Measurements from ENCODE around the gene NR2C2.

NR2C2 gene

DNA sequence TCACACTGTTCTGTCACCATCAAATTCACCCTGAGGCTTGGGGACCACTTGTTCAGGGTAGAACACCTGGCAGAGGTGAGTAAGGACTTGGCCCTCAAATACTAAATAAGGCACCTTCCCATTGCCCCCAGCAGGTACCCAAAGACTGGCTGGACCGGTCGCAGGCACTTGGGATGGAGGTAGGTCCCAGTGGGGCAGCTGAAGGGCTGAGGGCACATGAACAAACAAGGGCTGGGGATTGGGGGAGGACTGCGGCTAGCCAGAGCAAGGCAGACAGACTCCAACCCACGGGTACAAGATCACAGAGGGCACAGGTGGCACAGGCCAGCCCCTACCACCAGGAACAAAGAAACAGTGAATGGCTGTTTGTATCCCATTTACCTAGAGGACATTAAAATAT, 115.9 kb downstream of the NR2C2 start:
- Histone ChIP-seq H3K4me2 (ENCODE audit: low read length) (no peak overlapping the region), H3K56ac (ENCODE audit: low read length) (no peak overlapping the region), H3K9ac (ENCODE audit: low read length) (no peak overlapping the region), H3K27me3 (ENCODE audit: insufficient read depth, low read length, poor library complexity) (no peaks in the 10 kb centered on the region), H4K8ac (ENCODE audit: low read depth, low read length) (no peak overlapping the region), H3K36me3 (ENCODE audit: control insufficient read depth, insufficient read depth, low read length) (no peaks in the 10 kb centered on the region), H2AK5ac (ENCODE audit: low read length) (no peak overlapping the region), H3K4me1 (ENCODE audit: control insufficient read depth, low read depth, low read length) (peaks cover 5% of the 10 kb centered on the region), H3K23ac (ENCODE audit: low read length) (no peak overlapping the region), H3K27ac (ENCODE audit: low read depth, low read length) (peak overlapping the region; percentile 27), H3K4ac (ENCODE audit: low read depth, low read length) (no peak overlapping the region), H3K4me3 (ENCODE audit: low read length) (no peak overlapping the region), H2BK15ac (replicated peaks; ENCODE audit: low read depth) (no peak overlapping the region), H4K5ac (ENCODE audit: low read length) (no peak overlapping the region), H3K18ac (ENCODE audit: low read length) (no peak overlapping the region), H3K79me2 (ENCODE audit: control insufficient read depth, insufficient read depth, low read length) (peaks cover 20% of the 10 kb centered on the region), H2BK5ac (ENCODE audit: low read length) (no peak overlapping the region), H3K79me1 (ENCODE audit: low read length) (peaks cover 17% of the 10 kb centered on the region), H2BK120ac (ENCODE audit: low read depth, low read length) (no peak overlapping the region)
- DNase-seq = no peak
- no CpG with 5 or more reads among the region's 4 CpGs for WGBS (ENCODE audit: extremely low coverage, insufficient coverage, low lambda C conversion rate)

GRCh38 chr3:15063656-15064286, 116.4 kb downstream of the NR2C2 start:
- H3K4me1 ChIP-seq (ENCODE audit: control insufficient read depth, low read depth, low read length) = peaks cover 5% of the 10 kb centered on the region
- H3K56ac ChIP-seq (ENCODE audit: low read length) = peak overlapping the region; percentile 98
- H3K23ac ChIP-seq (ENCODE audit: low read length) = peak overlapping the region; percentile 66
- no peak overlapping the region for H4K8ac ChIP-seq (ENCODE audit: low read depth, low read length)
- H3K36me3 ChIP-seq (ENCODE audit: control insufficient read depth, insufficient read depth, low read length) = no peaks in the 10 kb centered on the region
- no peak overlapping the region for H2BK120ac ChIP-seq (ENCODE audit: low read depth, low read length)
- H3K4me3 ChIP-seq (ENCODE audit: low read length) = peak overlapping the region; percentile 83
- H3K4ac ChIP-seq (ENCODE audit: low read depth, low read length) = no peak overlapping the region
- no peak overlapping the region for H4K5ac ChIP-seq (ENCODE audit: low read length)
- peak overlapping the region; percentile 94 for H3K9ac ChIP-seq (ENCODE audit: low read length)
- H2AK5ac ChIP-seq (ENCODE audit: low read length) = no peak overlapping the region
- H3K27ac ChIP-seq (ENCODE audit: low read depth, low read length) = no peak overlapping the region
- H3K18ac ChIP-seq (ENCODE audit: low read length) = no peak overlapping the region
- H3K79me2 ChIP-seq (ENCODE audit: control insufficient read depth, insufficient read depth, low read length) = peaks cover 20% of the 10 kb centered on the region
- peaks cover 17% of the 10 kb centered on the region for H3K79me1 ChIP-seq (ENCODE audit: low read length)
- no CpG with 5 or more reads among the region's 13 CpGs for WGBS (ENCODE audit: extremely low coverage, insufficient coverage, low lambda C conversion rate)
- no peak for DNase-seq
- no peak overlapping the region for H2BK15ac ChIP-seq (replicated peaks; ENCODE audit: low read depth)
- peak overlapping the region; percentile 79 for H3K4me2 ChIP-seq (ENCODE audit: low read length)
- H2BK5ac ChIP-seq (ENCODE audit: low read length) = no peak overlapping the region
- no peaks in the 10 kb centered on the region for H3K27me3 ChIP-seq (ENCODE audit: insufficient read depth, low read length, poor library complexity)

DNA sequence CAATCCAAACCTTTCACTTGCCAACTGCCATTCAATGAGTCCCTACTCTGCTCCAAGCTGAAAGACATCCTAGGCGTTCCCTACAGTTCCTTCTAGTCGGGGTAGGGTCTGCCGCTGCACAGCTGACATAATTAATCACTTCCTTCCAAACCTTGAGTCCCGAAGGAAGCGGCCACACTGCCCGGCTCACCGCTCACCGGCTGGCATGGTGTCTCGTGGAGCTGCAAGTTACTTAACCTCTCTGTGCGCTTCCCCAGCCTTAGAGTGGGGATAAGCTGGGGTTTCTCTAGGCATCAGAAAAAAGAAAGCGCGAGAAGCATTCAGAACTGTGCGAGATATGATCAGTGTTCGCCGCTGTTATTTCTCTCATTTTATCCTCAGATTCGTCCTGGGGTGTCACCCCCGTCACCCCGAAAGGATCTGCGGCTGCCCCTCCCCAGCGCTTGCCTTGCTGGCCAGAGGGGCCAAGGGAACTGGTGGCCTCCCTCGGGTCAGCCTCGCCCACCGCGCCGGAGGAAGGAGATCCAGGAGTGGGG, 117.0 kb downstream of the NR2C2 start:
- H3K56ac ChIP-seq (ENCODE audit: low read length) = peak overlapping the region; percentile 98
- H4K8ac ChIP-seq (ENCODE audit: low read depth, low read length) = no peak overlapping the region
- H3K9ac ChIP-seq (ENCODE audit: low read length) = peak overlapping the region; percentile 94
- peaks cover 5% of the 10 kb centered on the region for H3K4me1 ChIP-seq (ENCODE audit: control insufficient read depth, low read depth, low read length)
- peaks cover 14% of the 10 kb centered on the region for H3K79me1 ChIP-seq (ENCODE audit: low read length)
- peak overlapping the region; percentile 66 for H3K23ac ChIP-seq (ENCODE audit: low read length)
- peak overlapping the region; percentile 44 for H3K4ac ChIP-seq (ENCODE audit: low read depth, low read length)
- no peaks in the 10 kb centered on the region for H3K27me3 ChIP-seq (ENCODE audit: insufficient read depth, low read length, poor library complexity)
- H2BK5ac ChIP-seq (ENCODE audit: low read length) = no peak overlapping the region
- DNase-seq = peak; percentile 37
- no peak overlapping the region for H2BK15ac ChIP-seq (replicated peaks; ENCODE audit: low read depth)
- H3K27ac ChIP-seq (ENCODE audit: low read depth, low read length) = no peak overlapping the region
- H4K5ac ChIP-seq (ENCODE audit: low read length) = no peak overlapping the region
- H3K79me2 ChIP-seq (ENCODE audit: control insufficient read depth, insufficient read depth, low read length) = peaks cover 20% of the 10 kb centered on the region
- H2AK5ac ChIP-seq (ENCODE audit: low read length) = no peak overlapping the region
- H2BK120ac ChIP-seq (ENCODE audit: low read depth, low read length) = no peak overlapping the region
- WGBS (ENCODE audit: extremely low coverage, insufficient coverage, low lambda C conversion rate) = no CpG with 5 or more reads among the region's 25 CpGs
- peak overlapping the region; percentile 79 for H3K4me2 ChIP-seq (ENCODE audit: low read length)
- no peaks in the 10 kb centered on the region for H3K36me3 ChIP-seq (ENCODE audit: control insufficient read depth, insufficient read depth, low read length)
- H3K18ac ChIP-seq (ENCODE audit: low read length) = peak overlapping the region; percentile 1
- peak overlapping the region; percentile 83 for H3K4me3 ChIP-seq (ENCODE audit: low read length)

DNA sequence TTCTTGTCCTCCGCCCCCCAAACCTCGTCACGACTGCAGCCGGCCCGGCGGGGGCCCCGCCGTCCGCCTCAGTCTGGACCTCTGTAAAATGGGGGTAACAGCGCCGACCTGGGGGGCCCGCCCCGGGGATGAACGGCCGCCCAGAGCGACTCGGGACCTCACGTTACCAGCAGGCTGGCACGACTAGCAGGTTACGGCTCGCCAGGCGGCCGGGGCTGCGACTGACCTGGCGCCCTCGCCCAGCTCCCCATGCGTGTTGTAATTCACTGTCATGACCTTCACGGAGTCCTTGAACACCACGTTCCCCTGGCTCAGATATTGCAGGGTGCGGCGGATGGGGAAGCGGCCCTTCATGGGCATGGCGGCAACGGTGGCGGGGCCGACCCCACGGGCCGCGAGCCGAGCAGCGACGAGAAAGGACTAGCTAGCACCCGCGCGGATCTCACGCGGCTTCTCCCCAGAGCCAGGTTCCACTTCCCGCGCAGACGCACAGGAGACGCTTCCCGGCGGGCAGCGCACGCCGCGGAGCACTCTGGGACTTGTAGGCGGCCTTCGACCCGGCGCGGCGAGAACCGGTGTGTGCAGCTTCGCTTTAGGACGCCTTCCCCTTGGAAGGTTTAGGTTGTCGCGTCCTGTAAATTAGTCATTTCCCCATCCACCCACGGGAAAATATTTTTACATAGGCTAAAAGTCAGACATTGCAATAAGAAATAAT, 117.6 kb downstream of the NR2C2 start, which contains the start of gene MRPS25:
TSS of gene MRPS25 (minus strand) at position 481 of the 715 bp plus-strand sequence. CDS start at position 360, 121 bp downstream.
- peak within 1 kb of the TSS; percentile 79 for H3K4me2 ChIP-seq (ENCODE audit: low read length)
- H3K18ac ChIP-seq (ENCODE audit: low read length) = peak within 1 kb of the TSS; percentile 1
- H3K79me1 ChIP-seq (ENCODE audit: low read length) = peaks cover 12% of the 10 kb centered on the region
- H3K27me3 ChIP-seq (ENCODE audit: insufficient read depth, low read length, poor library complexity) = no peaks in the 10 kb centered on the region
- H3K4me3 ChIP-seq (ENCODE audit: low read length) = peak within 1 kb of the TSS; percentile 83
- H2BK5ac ChIP-seq (ENCODE audit: low read length) = peak within 1 kb of the TSS; percentile 54
- peak within 1 kb of the TSS; percentile 56 for H3K4ac ChIP-seq (ENCODE audit: low read depth, low read length)
- no peaks in the 10 kb centered on the region for H3K36me3 ChIP-seq (ENCODE audit: control insufficient read depth, insufficient read depth, low read length)
- H4K5ac ChIP-seq (ENCODE audit: low read length) = no peak within 1 kb of the TSS
- H3K9ac ChIP-seq (ENCODE audit: low read length) = peak within 1 kb of the TSS; percentile 94
- peak within 1 kb of the TSS; percentile 72 for H3K23ac ChIP-seq (ENCODE audit: low read length)
- no peak within 1 kb of the TSS for H4K8ac ChIP-seq (ENCODE audit: low read depth, low read length)
- no peak within 1 kb of the TSS for H2BK15ac ChIP-seq (replicated peaks; ENCODE audit: low read depth)
- peaks cover 5% of the 10 kb centered on the region for H3K4me1 ChIP-seq (ENCODE audit: control insufficient read depth, low read depth, low read length)
- WGBS (ENCODE audit: extremely low coverage, insufficient coverage, low lambda C conversion rate) = no CpG with 5 or more reads among the region's 69 CpGs
- H3K79me2 ChIP-seq (ENCODE audit: control insufficient read depth, insufficient read depth, low read length) = peaks cover 20% of the 10 kb centered on the region
- H3K56ac ChIP-seq (ENCODE audit: low read length) = peak within 1 kb of the TSS; percentile 98
- peak; percentile 95 for DNase-seq
- H2AK5ac ChIP-seq (ENCODE audit: low read length) = no peak within 1 kb of the TSS
- no peak within 1 kb of the TSS for H2BK120ac ChIP-seq (ENCODE audit: low read depth, low read length)
- no peak within 1 kb of the TSS for H3K27ac ChIP-seq (ENCODE audit: low read depth, low read length)

DNA sequence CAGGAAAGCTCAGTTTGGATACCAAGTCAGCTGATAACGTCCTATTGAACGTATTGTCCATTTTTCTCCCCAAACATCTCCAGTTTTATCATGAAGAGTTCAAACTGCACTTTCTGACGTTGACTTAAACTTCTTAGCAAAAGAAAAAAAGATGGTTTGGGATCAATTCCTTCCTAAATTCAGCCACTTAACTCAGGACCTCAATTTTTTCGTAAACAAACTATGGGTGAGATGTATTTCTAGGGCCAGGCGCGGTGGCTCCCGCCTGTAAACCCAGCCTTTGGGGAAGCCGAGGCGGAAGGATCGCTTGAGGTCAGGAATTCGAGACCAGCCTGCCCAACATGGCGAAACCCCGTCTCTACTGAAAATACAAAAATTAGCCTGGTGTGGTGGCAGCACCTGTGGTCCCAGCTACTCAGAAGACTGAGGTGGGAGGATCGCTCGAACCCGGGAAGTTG, 118.2 kb downstream of the NR2C2 start:
- Histone ChIP-seq H2BK15ac (replicated peaks; ENCODE audit: low read depth) (no peak overlapping the region), H3K9ac (ENCODE audit: low read length) (peak overlapping the region; percentile 8), H3K23ac (ENCODE audit: low read length) (no peak overlapping the region), H2BK120ac (ENCODE audit: low read depth, low read length) (no peak overlapping the region), H3K4me2 (ENCODE audit: low read length) (peak overlapping the region; percentile 30), H4K5ac (ENCODE audit: low read length) (no peak overlapping the region), H3K79me1 (ENCODE audit: low read length) (peaks cover 12% of the 10 kb centered on the region), H3K27ac (ENCODE audit: low read depth, low read length) (no peak overlapping the region), H3K18ac (ENCODE audit: low read length) (no peak overlapping the region), H3K4me1 (ENCODE audit: control insufficient read depth, low read depth, low read length) (peaks cover 5% of the 10 kb centered on the region), H4K8ac (ENCODE audit: low read depth, low read length) (no peak overlapping the region), H3K79me2 (ENCODE audit: control insufficient read depth, insufficient read depth, low read length) (peaks cover 20% of the 10 kb centered on the region), H3K4me3 (ENCODE audit: low read length) (no peak overlapping the region), H3K4ac (ENCODE audit: low read depth, low read length) (no peak overlapping the region), H3K36me3 (ENCODE audit: control insufficient read depth, insufficient read depth, low read length) (no peaks in the 10 kb centered on the region), H2BK5ac (ENCODE audit: low read length) (no peak overlapping the region), H2AK5ac (ENCODE audit: low read length) (no peak overlapping the region), H3K56ac (ENCODE audit: low read length) (peak overlapping the region; percentile 2), H3K27me3 (ENCODE audit: insufficient read depth, low read length, poor library complexity) (no peaks in the 10 kb centered on the region)
- WGBS (ENCODE audit: extremely low coverage, insufficient coverage, low lambda C conversion rate) = no CpG with 5 or more reads among the region's 16 CpGs
- no peak for DNase-seq

Measured in mesendoderm (in vitro differentiated cells).